ENCODE data around the gene EFNA4.

Gene EFNA4

GRCh38 chr1:155103325-155103724 lies 39.8 kb downstream of the EFNA4 start:
- TF ChIP-seq ELF4 (IDR thresholded peaks at IDR 0.05) (no peak), ZNF384 (IDR thresholded peaks at IDR 0.05) (no peak), NFRKB (IDR thresholded peaks at IDR 0.05) (no peak), SUZ12 (IDR thresholded peaks at IDR 0.05) (no peak), HDGF (IDR thresholded peaks at IDR 0.05; ENCODE audit: borderline replicate concordance) (no peak), TARDBP (IDR thresholded peaks at IDR 0.05) (no peak), FOXA1 (IDR thresholded peaks at IDR 0.05) (no peak), FOXK2 (IDR thresholded peaks at IDR 0.05) (no peak), ARNT (IDR thresholded peaks at IDR 0.05) (no peak), L3MBTL2 (conservative IDR thresholded peaks at IDR 0.05) (no peak), BHLHE40 (IDR thresholded peaks at IDR 0.05; ENCODE audit: borderline replicate concordance) (no peak), PKNOX1 (IDR thresholded peaks at IDR 0.05) (no peak), SP1 (IDR thresholded peaks at IDR 0.05) (no peak), FOXM1 (IDR thresholded peaks at IDR 0.05; ENCODE audit: borderline replicate concordance) (no peak), LEF1 (IDR thresholded peaks at IDR 0.05; ENCODE audit: borderline replicate concordance) (no peak), CTBP1 (IDR thresholded peaks at IDR 0.05; ENCODE audit: borderline replicate concordance) (no peak)
- no peak for DNase-seq (ENCODE audit: extremely low spot score)
- ChIA-PET POLR2A (interaction anchor here (1.3 kb wide), 1 partner anchor 33 kb away, joined by 4 read pairs; the partner anchor contains the start of gene SLC50A1), CTCF (no interaction called here)

GRCh38 chr1:155104605-155105534 lies 41.3 kb downstream of the EFNA4 start:
- ChIA-PET POLR2A (interaction anchor here (1.2 to 1.3 kb wide), 2 partner anchors 31 to 67 kb away, joined by 4 read pairs; partner anchors contain the start of gene SLC50A1), CTCF (interaction anchor here (1.0 to 1.4 kb wide), 2 partner anchors 14 to 89 kb away, joined by 3 read pairs; no protein-coding TSS in a partner anchor)

GRCh38 chr1:155105604-155106011 lies 42.1 kb downstream of the EFNA4 start:
- ChIA-PET POLR2A (interaction anchor here (1.2 kb wide), 1 partner anchor 67 kb away, joined by 4 read pairs; no protein-coding TSS in a partner anchor), CTCF (interaction anchor here (1.4 kb wide), 1 partner anchor 88 kb away, joined by 3 read pairs; no protein-coding TSS in a partner anchor)
- DNase-seq (ENCODE audit: extremely low spot score) = no peak
- TF ChIP-seq FOXK2 (IDR thresholded peaks at IDR 0.05) (no peak), L3MBTL2 (conservative IDR thresholded peaks at IDR 0.05) (no peak), ELF4 (IDR thresholded peaks at IDR 0.05) (no peak), ZNF384 (IDR thresholded peaks at IDR 0.05) (no peak), CTBP1 (IDR thresholded peaks at IDR 0.05; ENCODE audit: borderline replicate concordance) (no peak), ARNT (IDR thresholded peaks at IDR 0.05) (no peak), NFRKB (IDR thresholded peaks at IDR 0.05) (no peak), LEF1 (IDR thresholded peaks at IDR 0.05; ENCODE audit: borderline replicate concordance) (no peak), SUZ12 (IDR thresholded peaks at IDR 0.05) (no peak), HDGF (IDR thresholded peaks at IDR 0.05; ENCODE audit: borderline replicate concordance) (no peak), TARDBP (IDR thresholded peaks at IDR 0.05) (no peak), PKNOX1 (IDR thresholded peaks at IDR 0.05) (no peak), FOXM1 (IDR thresholded peaks at IDR 0.05; ENCODE audit: borderline replicate concordance) (no peak)

More at GRCh38 chr1:155104605-155105534, 41.3 kb downstream of the EFNA4 start:
- DNase-seq (ENCODE audit: extremely low spot score) = no peak
- TF ChIP-seq FOXK2 (IDR thresholded peaks at IDR 0.05) (no peak), BHLHE40 (IDR thresholded peaks at IDR 0.05; ENCODE audit: borderline replicate concordance) (no peak), L3MBTL2 (conservative IDR thresholded peaks at IDR 0.05) (no peak), CTBP1 (IDR thresholded peaks at IDR 0.05; ENCODE audit: borderline replicate concordance) (no peak), NFRKB (IDR thresholded peaks at IDR 0.05) (no peak), TARDBP (IDR thresholded peaks at IDR 0.05) (no peak), FOXM1 (IDR thresholded peaks at IDR 0.05; ENCODE audit: borderline replicate concordance) (no peak), SP1 (IDR thresholded peaks at IDR 0.05) (no peak), LEF1 (IDR thresholded peaks at IDR 0.05; ENCODE audit: borderline replicate concordance) (no peak), ARNT (IDR thresholded peaks at IDR 0.05) (no peak), HDGF (IDR thresholded peaks at IDR 0.05; ENCODE audit: borderline replicate concordance) (no peak), FOXA1 (IDR thresholded peaks at IDR 0.05) (no peak), ZNF384 (IDR thresholded peaks at IDR 0.05) (no peak), SUZ12 (IDR thresholded peaks at IDR 0.05) (no peak)

GRCh38 chr1:155106862-155107261 lies 43.3 kb downstream of the EFNA4 start:
- TF ChIP-seq HDGF (IDR thresholded peaks at IDR 0.05; ENCODE audit: borderline replicate concordance) = no peak
- ChIA-PET CTCF (interaction anchor here (0.8 kb wide), 1 partner anchor 16 kb away, joined by 3 read pairs; no protein-coding TSS in a partner anchor), POLR2A (interaction anchor here (1.2 to 1.3 kb wide), 2 partner anchors 22 to 30 kb away, joined by 3 read pairs; no protein-coding TSS in a partner anchor)
- no peak for DNase-seq (ENCODE audit: extremely low spot score)

- POLR2A ChIA-PET = interaction anchor here (1.0 to 1.3 kb wide), 3 partner anchors 19 to 30 kb away, joined by 3 read pairs; no protein-coding TSS in a partner anchor
- TF ChIP-seq SUZ12 (IDR thresholded peaks at IDR 0.05) = no peak
- DNase-seq (ENCODE audit: extremely low spot score) = no peak
- CTCF ChIA-PET = no interaction called here
Observed at GRCh38 chr1:155107309-155108264, 44.0 kb downstream of the EFNA4 start.

All from HEK293T (cell line).